HG02588 (cell line): ENCODE data around the gene ALG9.

Source experiments
- ATAC-seq: cut with Tn5 transposase; IDR thresholded peaks from one replicate; pipeline ENCODE4 v1.9.1; 2021; ENCODE audit warnings: mild to moderate bottlenecking, moderate library complexity; ENCODE audit not compliant: unreplicated experiment

ALG9 gene

DNA sequence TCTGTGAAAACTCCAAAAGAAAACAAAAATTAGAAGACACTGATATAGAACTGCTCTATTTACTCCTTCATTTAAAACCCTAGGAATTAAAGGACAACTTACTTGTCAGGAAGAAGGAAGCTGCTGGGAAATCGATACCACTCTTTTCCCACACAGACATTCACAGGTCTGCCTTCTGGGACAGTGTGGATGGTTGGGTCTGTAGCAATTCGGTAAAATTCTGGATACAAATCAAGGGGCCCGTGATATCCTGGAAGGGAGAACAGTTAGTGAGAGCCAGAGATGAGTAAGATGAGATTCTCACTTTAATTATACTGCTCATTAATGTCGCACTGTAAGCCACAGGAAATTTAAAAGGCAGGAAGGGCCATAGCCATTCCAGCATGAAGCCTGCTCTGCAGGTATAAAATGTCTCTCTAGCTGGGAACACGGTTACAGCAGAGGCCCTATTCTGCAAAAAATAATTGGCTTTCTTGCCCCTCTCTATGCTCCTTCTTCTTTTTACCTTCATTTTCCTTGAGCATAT, 34.0 kb downstream of the ALG9 start:
- no peak for ATAC-seq

DNA sequence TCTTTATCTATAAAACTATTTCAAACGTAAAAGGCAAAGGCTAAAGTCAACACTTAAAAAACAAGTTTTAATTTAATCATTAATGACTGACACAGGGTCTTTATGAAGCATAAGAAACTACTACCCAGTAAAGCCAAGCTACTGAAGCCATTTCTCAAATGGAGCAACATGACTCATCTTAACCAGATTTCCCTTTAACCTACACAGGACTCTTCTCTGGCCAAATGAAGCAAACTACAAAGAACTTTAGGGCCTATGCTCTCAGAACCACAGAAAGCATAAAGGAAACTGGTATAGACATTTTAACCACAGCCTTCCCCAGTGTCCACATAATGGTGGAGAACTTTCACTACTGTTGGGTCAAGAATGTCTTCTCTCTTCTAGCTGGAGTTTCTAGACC, 34.7 kb downstream of the ALG9 start:
- ATAC-seq = peak; percentile 66

DNA sequence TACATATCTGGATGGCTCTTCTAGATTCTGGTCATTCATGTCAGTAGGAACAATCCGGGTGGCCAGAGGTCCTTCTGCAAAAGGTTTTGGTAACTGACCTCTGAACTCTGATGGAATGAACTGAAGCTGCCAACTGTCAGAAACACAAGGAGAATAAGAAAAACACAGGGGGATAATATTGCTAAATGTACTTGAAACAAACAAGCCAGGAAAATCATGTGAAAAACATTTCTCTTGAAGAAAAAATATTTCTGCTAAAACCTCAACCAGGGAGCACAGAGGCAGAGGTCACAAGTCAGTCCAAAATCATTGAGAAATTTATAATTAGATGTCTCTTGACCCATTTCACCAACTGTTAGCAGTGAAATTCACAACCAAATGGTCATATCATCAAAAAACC, 35.2 kb downstream of the ALG9 start:
- ATAC-seq = no peak

DNA sequence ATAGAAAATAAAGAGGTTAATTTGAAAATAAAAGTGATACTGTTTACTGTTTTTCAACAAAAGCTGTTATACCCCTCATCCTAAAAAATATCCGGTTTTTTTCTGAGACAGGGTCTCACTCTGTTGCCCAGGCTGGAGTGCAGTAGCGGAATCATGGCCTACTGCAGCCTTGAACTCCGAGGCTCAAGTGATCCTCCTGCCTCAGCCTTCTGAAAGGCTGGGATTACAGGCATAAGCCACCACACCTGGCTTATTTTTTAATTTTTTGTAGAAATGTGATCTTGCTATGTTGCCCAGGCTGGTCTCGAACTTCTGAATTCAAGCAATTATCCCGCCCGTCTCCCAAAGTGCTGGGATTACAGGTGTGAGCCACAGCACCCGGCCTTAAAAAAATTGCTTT, 35.7 kb downstream of the ALG9 start:
- no peak for ATAC-seq

DNA sequence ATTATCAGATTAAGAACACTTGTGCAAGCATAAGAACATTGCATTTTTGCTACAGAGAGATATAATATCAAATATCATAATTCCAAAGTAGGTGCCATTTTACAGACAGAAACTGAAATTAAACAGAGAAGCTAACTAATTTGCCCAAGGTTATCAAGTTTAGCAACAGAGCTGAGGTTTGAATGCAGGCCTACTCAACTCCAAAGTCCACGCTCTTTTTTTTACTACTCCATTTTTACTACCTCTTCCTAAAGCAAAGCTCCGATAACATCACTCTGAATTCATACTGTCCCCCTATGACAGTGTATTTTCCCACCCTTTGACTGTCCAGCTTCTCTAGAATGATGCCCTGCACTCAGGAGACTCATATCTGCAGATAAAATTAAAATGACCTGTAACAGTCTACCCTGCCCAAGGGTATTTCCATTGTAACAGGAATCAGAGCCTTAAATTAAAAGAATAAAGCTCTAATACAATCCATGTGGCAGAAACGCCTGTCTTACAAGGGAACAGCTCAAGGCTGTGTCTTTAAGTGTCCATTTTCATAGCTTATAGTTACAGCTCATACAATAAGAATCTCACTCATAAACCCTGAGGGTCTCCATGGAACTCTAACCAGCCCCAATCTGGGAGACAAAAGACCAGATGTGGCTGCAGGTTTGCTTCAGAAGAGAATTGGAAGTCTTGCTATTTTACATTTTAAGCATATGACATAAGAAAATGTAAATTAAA, 36.8 kb downstream of the ALG9 start:
- ATAC-seq = no peak

DNA sequence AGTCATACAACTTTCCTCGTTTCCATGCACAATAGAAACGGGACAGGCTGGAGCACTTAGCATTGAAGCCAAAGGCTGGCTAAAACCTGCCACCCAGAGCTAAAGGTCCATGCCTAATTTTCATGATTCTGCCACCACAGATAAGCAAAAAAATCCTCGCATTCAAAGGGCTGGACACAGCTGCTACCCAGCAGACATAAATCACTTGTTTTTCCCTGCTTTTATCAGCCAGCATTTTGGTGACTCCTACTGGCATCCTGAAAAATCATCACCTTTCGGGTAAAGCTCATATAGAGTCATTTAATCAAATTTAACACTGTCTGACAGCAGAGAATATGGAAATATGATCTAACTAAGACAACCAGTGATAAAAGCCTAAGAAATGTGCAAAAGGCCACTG, 37.9 kb downstream of the ALG9 start:
- no peak for ATAC-seq

DNA sequence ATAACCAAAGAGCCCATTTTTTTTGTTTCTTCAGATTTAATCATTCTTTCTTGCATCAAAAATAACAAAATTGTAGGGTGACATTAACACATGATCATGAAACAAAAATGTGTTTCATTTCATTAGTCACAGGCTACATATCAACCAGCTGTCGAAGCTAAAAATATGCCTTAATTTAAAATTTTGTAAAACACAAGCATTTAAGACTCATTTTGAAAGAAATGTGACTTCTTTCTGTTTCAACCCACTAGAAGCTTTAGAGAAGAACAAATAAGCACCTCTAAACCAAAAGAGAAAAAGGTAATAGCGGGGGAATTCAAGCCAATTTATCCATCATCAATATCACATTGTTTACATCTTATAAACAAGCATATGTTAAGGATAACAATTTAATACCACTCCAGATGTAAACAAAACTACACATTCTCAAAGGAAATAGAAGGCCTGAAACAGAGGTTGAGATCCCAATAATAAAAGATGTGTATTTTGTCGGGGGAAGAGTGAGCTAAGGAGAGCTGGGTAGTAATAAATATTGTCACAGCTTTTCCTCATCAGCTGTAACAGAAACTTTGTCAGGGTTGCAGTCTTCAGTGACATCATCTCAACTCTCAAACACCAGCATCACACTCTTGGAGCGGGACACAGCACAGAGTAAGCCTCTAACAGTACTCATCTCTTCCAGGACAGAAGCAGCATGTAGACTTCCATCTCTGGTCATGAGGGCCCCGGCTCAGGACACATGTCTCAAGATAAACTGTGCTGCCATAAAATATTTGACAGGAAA, 42.0 kb downstream of the ALG9 start:
- peak; percentile 71 for ATAC-seq

GRCh38 chr11:111826322-111826950, 44.9 kb downstream of the ALG9 start:
- ATAC-seq = no peak

- ATAC-seq = no peak
Observed at GRCh38 chr11:111823629-111824028, 47.8 kb downstream of the ALG9 start.

- no peak for ATAC-seq
Observed at GRCh38 chr11:111823131-111823530, 48.2 kb downstream of the ALG9 start.

DNA sequence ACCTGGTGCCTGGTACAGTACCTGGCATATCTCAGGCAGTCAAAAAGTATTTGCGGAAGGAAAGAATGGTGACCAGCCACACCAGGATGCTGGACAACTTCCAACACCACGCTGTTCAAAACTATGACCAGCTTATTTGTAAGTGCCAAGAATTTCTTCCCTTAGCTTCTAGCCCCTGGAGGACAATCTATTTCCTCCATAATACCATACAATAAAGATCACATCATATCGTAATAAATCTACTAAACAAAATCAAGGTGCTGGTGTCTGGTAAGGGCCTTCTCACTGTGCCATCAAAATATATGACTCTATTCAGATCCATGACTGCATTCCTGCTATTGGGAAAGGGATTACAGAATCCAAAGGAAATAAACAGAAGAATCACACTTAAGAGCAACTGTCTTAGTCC, 51.5 kb downstream of the ALG9 start:
- ATAC-seq = no peak

- ATAC-seq = no peak
Observed at GRCh38 chr11:111819161-111819828, 52.1 kb downstream of the ALG9 start.

DNA sequence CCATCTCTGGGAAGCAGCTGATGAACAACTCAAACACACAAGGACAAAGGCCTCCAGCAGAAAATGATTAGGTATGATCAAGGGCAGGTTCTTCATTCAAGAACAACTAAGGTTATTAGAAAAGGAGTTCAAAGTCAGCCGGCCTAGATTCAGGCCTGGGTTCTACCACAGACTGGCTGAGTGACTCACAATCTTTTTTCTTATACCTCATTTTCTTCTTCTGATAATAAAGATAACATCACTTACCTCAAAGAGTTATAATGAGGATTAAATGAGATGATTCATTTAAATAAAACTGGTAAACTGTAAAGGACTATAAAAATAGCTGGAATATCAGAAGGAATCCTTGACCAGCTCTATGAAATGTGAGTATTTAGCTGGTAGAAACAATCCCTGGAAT, 55.9 kb downstream of the ALG9 start:
- ATAC-seq = no peak

DNA sequence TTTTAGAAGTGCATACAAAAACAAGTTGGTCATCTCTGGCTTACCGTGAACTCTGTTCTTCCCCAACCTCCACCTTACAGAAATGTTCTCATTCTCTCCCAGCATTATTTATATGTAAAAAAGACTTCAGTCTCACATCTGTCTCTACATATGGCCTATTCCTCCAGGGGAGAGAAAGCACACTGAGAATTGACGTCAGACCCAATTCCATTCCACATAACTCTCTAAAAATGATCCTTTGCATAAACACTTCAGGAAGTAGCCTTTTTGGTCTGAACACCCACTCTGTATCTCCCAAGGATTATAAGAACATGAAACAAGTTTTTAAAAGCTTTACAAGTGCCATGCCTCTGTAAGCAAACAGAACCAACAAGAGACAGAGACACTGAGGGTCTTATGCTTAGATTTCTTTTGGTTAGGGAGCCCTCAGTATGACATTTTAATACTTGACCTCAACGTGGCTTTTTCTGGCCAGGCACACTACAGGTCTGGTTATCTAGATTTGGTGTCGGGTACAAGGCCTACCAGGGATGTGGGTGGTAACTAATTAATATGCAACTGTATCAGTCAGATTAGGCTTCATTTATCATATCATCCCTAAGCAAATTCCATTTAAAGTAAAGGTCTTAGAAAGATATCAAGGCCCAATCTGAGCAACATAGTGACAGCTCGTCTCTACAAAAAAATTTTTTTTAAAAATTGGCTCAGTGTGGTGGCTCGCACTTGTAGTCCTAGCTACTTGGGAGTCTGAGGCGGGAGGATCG, 56.6 kb downstream of the ALG9 start:
- ATAC-seq = no peak

- no peak for ATAC-seq
Observed at GRCh38 chr11:111814106-111814505, 57.3 kb downstream of the ALG9 start.

GRCh38 chr11:111812211-111812610, 59.2 kb downstream of the ALG9 start:
- ATAC-seq = no peak

GRCh38 chr11:111811445-111811844, 59.9 kb downstream of the ALG9 start:
- ATAC-seq = no peak

GRCh38 chr11:111808834-111809233, 62.5 kb downstream of the ALG9 start:
- no peak for ATAC-seq

DNA sequence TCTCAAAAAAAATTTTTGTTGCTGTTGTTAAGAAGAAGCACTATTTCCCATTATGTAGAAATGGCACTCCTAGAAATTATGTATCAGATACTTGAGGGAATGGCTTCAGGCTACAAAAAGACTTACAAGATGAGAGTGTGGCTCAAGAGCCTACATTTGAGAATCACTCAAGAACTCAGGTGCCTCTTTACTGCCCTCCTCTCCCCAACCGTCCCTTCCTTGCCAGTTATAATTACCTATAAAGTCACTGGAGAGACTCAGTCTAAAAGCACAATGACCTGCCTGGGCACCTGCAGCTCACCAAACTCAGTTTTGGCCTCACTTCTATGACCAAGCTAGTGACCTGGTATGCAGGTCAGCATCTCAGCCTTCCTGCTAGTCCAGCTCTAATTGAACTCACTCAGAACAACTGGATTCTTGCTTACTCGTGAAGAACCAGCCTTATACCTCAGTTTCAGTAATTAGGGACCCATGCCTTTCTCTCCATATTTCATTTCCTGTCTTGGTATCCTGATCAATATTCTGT, 63.3 kb downstream of the ALG9 start:
- no peak for ATAC-seq

DNA sequence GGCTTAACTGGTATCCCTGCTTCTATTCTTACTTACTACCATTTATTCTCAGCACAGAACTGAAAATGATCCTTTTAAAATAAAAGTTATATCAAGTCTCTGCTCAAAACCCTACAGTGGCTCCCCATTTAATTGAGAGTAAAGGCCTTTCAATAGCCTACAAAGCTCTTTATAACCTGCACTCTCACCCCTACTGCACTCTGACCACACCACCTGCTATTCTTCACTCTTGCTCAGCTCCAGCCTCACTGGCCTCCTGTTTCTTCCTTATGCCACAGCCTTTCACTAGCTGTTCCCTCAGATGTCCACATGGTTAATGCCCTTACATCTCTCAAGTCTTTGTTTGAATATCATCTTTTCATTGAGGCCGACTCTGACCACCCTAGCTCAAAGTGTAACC, 64.3 kb downstream of the ALG9 start:
- no peak for ATAC-seq
